Liver (tissue), 9 donors: ENCODE data around the gene PHF12. TPM values are rescaled to one million over a fixed set of nuclear protein-coding genes. Genes with fewer than 3 reads are reported as not detected.

Source experiments
- DNase-seq: peaks from one replicate; pipeline ENCODE4 v3.0.0-alpha.2; 2017; ENCODE audit warnings: low spot score
- H3K27ac ChIP-seq, 2 donors: one replicate each; pipeline ENCODE4 v1.7.0; 2013; ENCODE audit warnings: inconsistent platforms in 2 of 2, low read length in 2 of 2, control low read depth in 1 of 2, low read depth in 1 of 2, mild to moderate bottlenecking in 1 of 2
- H3K27me3 ChIP-seq, 4 donors: one replicate each; pipeline versions ENCODE4 v1.6.1 to v1.7.0; 2013; ENCODE audit warnings: low read length in 3 of 4, inconsistent platforms in 1 of 4, mild to moderate bottlenecking in 1 of 4, moderate library complexity in 1 of 4; ENCODE audit not compliant: control insufficient read depth in 4 of 4, insufficient read depth in 4 of 4
- H3K36me3 ChIP-seq, 4 donors: one replicate each; pipeline versions ENCODE4 v1.6.1 to v1.7.0; 2013; ENCODE audit warnings: low read length in 3 of 4, mild to moderate bottlenecking in 3 of 4, low read depth in 1 of 4, moderate library complexity in 1 of 4; ENCODE audit not compliant: control insufficient read depth in 4 of 4, insufficient read depth in 3 of 4
- H3K4me1 ChIP-seq, 4 donors: one replicate each; pipeline versions ENCODE4 v1.6.1 to v1.7.0; 2013; ENCODE audit warnings: low read length in 3 of 4, mild to moderate bottlenecking in 3 of 4, moderate library complexity in 1 of 4; ENCODE audit not compliant: control insufficient read depth in 4 of 4, insufficient read depth in 4 of 4
- H3K4me3 ChIP-seq, 3 donors: one replicate each; pipeline versions ENCODE4 v1.6.1 to v1.7.0; 2013; ENCODE audit warnings: low read length in 3 of 3, control low read depth in 1 of 3, low read depth in 1 of 3, mild to moderate bottlenecking in 1 of 3
- H3K9ac ChIP-seq, 2 donors: one replicate each; pipeline ENCODE4 v1.7.0; 2013; ENCODE audit warnings: low read length in 2 of 2, mild to moderate bottlenecking in 2 of 2, moderate library complexity in 2 of 2, control low read depth in 1 of 2, low read depth in 1 of 2
- H3K9me3 ChIP-seq, 4 donors: one replicate each; pipeline versions ENCODE4 v1.6.1 to v1.7.0; 2013; ENCODE audit warnings: low read length in 3 of 4; ENCODE audit not compliant: control insufficient read depth in 4 of 4
- EGR1 ChIP-seq, 2 donors: IDR thresholded peaks; 2 replicates each; pipeline ENCODE4 v1.6.1; 2016 to 2018; ENCODE audit warnings: antibody characterized with exemption in 2 of 2, low read depth in 2 of 2
- FOXA1 ChIP-seq: IDR thresholded peaks from 2 replicates; pipeline ENCODE4 v1.6.1; 2016; ENCODE audit warnings: antibody characterized with exemption
- FOXA2 ChIP-seq: IDR thresholded peaks from 2 replicates; pipeline ENCODE4 v1.6.1; 2016; ENCODE audit warnings: antibody characterized with exemption
- GABPA ChIP-seq, 2 donors: IDR thresholded peaks in 1 of 2; conservative IDR thresholded peaks in 1 of 2; 2 replicates each; pipeline ENCODE4 v1.6.1; 2016; ENCODE audit warnings: antibody characterized with exemption in 2 of 2, mild to moderate bottlenecking in 1 of 2, moderate library complexity in 1 of 2
- HNF4A ChIP-seq, 2 donors: conservative IDR thresholded peaks; 2 replicates each; pipeline ENCODE4 v1.6.1; 2016; ENCODE audit warnings: antibody characterized with exemption in 2 of 2, mild to moderate bottlenecking in 2 of 2
- HNF4G ChIP-seq: IDR thresholded peaks from 2 replicates; pipeline ENCODE4 v1.6.1; 2016; ENCODE audit warnings: antibody characterized with exemption
- JUND ChIP-seq, 2 donors: IDR thresholded peaks; 2 replicates each; pipeline ENCODE4 v1.6.1; 2016; ENCODE audit warnings: antibody characterized with exemption in 2 of 2
- NR2F2 ChIP-seq: IDR thresholded peaks from 2 replicates; pipeline ENCODE4 v1.6.1; 2016; ENCODE audit warnings: antibody characterized with exemption
- RAD21 ChIP-seq, 2 donors: IDR thresholded peaks; 2 replicates each; pipeline ENCODE4 v1.6.1; 2016; ENCODE audit warnings: antibody characterized with exemption in 2 of 2, mild to moderate bottlenecking in 2 of 2
- RXRA ChIP-seq, 2 donors: IDR thresholded peaks; 2 replicates each; pipeline ENCODE4 v1.6.1; 2017 to 2018; ENCODE audit warnings: antibody characterized with exemption in 2 of 2, mild to moderate bottlenecking in 1 of 2
- SP1 ChIP-seq: IDR thresholded peaks from 2 replicates; pipeline ENCODE4 v1.6.1; 2018; ENCODE audit warnings: antibody characterized with exemption, mild to moderate bottlenecking
- TAF1 ChIP-seq: conservative IDR thresholded peaks from 2 replicates; pipeline ENCODE4 v1.6.1; 2016; ENCODE audit warnings: antibody characterized with exemption, mild to moderate bottlenecking
- YY1 ChIP-seq: IDR thresholded peaks from 2 replicates; pipeline ENCODE4 v1.6.1; 2016; ENCODE audit warnings: antibody characterized with exemption, mild to moderate bottlenecking
- WGBS: extraction: QIAGEN DNeasy Blood & Tissue Kit; methylation state at CpG from one replicate; pipeline ENCODE4 v1.1.7; 2013; 5-methylcytosine and 5-hydroxymethylcytosine counted together
- polyA plus RNA-seq, 2 donors: library from polyadenylated mRNA; stranded (reverse) in 1 of 2; unstranded in 1 of 2; fragments of 200-250 nt in 1 of 2; fragments of >200 nt in 1 of 2; fragmentation: Nextera tagmentation in 1 of 2; extraction: Ambion mirVana in 1 of 2; gene quantifications; one replicate each; pipeline versions ENCODE4 v1.2.1 to v1.2.3, GENCODE V29; 2013 to 2015
- total RNA-seq, 2 donors: library from RNA; depleted of rRNA; stranded (reverse); fragments of >200 nt; gene quantifications; one replicate each; pipeline ENCODE4 v1.2.3, GENCODE V29; 2014
- TF ChIP-seq, protein P1 (sequence below): IDR thresholded peaks from 2 replicates; pipeline ENCODE4 v1.6.1; 2016; ENCODE audit warnings: antibody characterized with exemption
- TF ChIP-seq, protein P2 (sequence below): IDR thresholded peaks from 2 replicates; pipeline ENCODE4 v1.6.1; 2016; ENCODE audit warnings: antibody characterized with exemption
- TF ChIP-seq, protein P3 (sequence below): IDR thresholded peaks from 2 replicates; pipeline ENCODE4 v1.6.1; 2016; ENCODE audit warnings: antibody characterized with exemption
- TF ChIP-seq, protein P4 (sequence below): fragments of 150-350 bp; IDR thresholded peaks from 2 replicates; pipeline ENCODE4 v1.5.1; 2017; ENCODE audit warnings: improper control_type of control experiment, low read depth, low read length; ENCODE audit not compliant: missing input control
- TF ChIP-seq, protein P5 (sequence below): IDR thresholded peaks from 2 replicates; pipeline ENCODE4 v1.6.1; 2016; ENCODE audit warnings: antibody characterized with exemption, mild to moderate bottlenecking
- donor health status: healthy.
- donor health status: healthy.
- donor health status: healthy.
- donor health status: healthy.
- donor health status: healthy.

PHF12 gene
- total and polyA plus RNA-seq, 4 donors: 4.3 to 21.3 (median 11.7) TPM

DNA sequence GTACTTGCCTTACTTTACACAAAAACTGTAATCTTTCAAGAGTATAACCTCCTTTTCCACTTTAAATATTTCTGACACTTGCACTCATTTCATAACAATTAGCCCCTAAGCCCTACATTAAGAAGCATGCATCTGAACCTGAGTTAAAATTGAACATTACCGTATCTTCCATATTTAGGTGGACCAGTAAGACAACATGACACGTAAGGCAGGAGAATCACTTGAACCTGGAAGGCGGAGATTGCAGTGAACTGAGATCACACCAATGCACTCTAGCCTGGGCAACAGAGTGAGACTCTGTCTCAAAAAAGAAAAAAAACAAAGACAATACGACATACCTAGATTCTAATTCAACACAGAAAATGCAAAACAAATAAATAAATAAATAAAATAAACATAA, 7.0 kb downstream of the PHF12 start:
- no peak for DNase-seq
- H3K4me3 ChIP-seq: no peak overlapping the region
- TF ChIP-seq SP1: no peak
- TF ChIP-seq RAD21 (IDR thresholded peaks at IDR 0.05): no peak
- no peak for TF ChIP-seq RXRA (IDR thresholded peaks at IDR 0.05)
- TF ChIP-seq JUND (IDR thresholded peaks at IDR 0.05): no peak
- no peak for TF ChIP-seq HNF4A (conservative IDR thresholded peaks at IDR 0.05)
- no peak for TF ChIP-seq NR2F2
- TF ChIP-seq, protein P1, sequence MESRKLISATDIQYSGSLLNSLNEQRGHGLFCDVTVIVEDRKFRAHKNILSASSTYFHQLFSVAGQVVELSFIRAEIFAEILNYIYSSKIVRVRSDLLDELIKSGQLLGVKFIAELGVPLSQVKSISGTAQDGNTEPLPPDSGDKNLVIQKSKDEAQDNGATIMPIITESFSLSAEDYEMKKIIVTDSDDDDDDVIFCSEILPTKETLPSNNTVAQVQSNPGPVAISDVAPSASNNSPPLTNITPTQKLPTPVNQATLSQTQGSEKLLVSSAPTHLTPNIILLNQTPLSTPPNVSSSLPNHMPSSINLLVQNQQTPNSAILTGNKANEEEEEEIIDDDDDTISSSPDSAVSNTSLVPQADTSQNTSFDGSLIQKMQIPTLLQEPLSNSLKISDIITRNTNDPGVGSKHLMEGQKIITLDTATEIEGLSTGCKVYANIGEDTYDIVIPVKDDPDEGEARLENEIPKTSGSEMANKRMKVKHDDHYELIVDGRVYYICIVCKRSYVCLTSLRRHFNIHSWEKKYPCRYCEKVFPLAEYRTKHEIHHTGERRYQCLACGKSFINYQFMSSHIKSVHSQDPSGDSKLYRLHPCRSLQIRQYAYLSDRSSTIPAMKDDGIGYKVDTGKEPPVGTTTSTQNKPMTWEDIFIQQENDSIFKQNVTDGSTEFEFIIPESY: no peak
- TF ChIP-seq, protein P2, sequence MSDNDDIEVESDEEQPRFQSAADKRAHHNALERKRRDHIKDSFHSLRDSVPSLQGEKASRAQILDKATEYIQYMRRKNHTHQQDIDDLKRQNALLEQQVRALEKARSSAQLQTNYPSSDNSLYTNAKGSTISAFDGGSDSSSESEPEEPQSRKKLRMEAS: no peak
- TF ChIP-seq, protein P3, sequence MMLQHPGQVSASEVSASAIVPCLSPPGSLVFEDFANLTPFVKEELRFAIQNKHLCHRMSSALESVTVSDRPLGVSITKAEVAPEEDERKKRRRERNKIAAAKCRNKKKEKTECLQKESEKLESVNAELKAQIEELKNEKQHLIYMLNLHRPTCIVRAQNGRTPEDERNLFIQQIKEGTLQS: no peak
- TF ChIP-seq HNF4G: no peak
- TF ChIP-seq TAF1: no peak
- TF ChIP-seq EGR1 (IDR thresholded peaks at IDR 0.05; ENCODE audit: low read depth in 2 of 2): no peak
- no peak for TF ChIP-seq YY1
- TF ChIP-seq, protein P4, sequence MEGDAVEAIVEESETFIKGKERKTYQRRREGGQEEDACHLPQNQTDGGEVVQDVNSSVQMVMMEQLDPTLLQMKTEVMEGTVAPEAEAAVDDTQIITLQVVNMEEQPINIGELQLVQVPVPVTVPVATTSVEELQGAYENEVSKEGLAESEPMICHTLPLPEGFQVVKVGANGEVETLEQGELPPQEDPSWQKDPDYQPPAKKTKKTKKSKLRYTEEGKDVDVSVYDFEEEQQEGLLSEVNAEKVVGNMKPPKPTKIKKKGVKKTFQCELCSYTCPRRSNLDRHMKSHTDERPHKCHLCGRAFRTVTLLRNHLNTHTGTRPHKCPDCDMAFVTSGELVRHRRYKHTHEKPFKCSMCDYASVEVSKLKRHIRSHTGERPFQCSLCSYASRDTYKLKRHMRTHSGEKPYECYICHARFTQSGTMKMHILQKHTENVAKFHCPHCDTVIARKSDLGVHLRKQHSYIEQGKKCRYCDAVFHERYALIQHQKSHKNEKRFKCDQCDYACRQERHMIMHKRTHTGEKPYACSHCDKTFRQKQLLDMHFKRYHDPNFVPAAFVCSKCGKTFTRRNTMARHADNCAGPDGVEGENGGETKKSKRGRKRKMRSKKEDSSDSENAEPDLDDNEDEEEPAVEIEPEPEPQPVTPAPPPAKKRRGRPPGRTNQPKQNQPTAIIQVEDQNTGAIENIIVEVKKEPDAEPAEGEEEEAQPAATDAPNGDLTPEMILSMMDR: no peak
- no peak for TF ChIP-seq FOXA2
- H3K36me3 ChIP-seq: peaks cover 0 to 3% (median 1%) of the 10 kb centered on the region in 4 donors
- no peak overlapping the region for H3K27ac ChIP-seq
- no peak overlapping the region for H3K9ac ChIP-seq
- no peaks in the 10 kb centered on the region for H3K27me3 ChIP-seq
- H3K9me3 ChIP-seq: no peaks in the 10 kb centered on the region
- peaks cover 7 to 34% (median 29%) of the 10 kb centered on the region in 4 donors for H3K4me1 ChIP-seq
- WGBS: 94% methylated on average over 4 of the region's 4 CpGs

DNA sequence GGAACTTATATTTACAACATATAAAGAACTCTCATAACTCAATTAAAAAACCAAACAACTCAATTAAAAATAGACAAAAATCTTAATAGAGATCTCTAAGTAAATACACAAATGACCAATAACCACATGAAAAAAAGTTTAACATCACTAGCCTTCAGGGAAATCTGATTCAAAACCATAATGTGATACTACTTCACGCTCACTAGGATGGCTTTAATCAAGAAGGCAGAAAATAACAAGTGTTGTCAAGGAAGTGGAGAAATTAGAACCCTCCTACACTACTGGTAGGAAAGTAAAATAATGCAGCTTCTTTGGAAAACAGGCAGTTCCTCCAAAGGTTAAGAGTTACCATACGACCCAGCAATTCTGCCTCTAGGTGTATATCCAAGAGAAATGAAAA, 8.4 kb downstream of the PHF12 start:
- Histone ChIP-seq H3K36me3 (peaks cover 0 to 7% (median 2%) of the 10 kb centered on the region in 4 donors), H3K4me1 (peaks cover 11 to 38% (median 29%) of the 10 kb centered on the region in 4 donors), H3K9ac (no peak overlapping the region), H3K9me3 (no peaks in the 10 kb centered on the region), H3K27me3 (no peaks in the 10 kb centered on the region), H3K27ac (no peak overlapping the region), H3K4me3 (no peak overlapping the region)
- no peak for DNase-seq
- TF ChIP-seq, protein P1: no peak
- TF ChIP-seq GABPA (IDR thresholded peaks at IDR 0.05 in 1 of 2, conservative IDR thresholded peaks at IDR 0.05 in 1 of 2): no peak
- TF ChIP-seq, protein P5, sequence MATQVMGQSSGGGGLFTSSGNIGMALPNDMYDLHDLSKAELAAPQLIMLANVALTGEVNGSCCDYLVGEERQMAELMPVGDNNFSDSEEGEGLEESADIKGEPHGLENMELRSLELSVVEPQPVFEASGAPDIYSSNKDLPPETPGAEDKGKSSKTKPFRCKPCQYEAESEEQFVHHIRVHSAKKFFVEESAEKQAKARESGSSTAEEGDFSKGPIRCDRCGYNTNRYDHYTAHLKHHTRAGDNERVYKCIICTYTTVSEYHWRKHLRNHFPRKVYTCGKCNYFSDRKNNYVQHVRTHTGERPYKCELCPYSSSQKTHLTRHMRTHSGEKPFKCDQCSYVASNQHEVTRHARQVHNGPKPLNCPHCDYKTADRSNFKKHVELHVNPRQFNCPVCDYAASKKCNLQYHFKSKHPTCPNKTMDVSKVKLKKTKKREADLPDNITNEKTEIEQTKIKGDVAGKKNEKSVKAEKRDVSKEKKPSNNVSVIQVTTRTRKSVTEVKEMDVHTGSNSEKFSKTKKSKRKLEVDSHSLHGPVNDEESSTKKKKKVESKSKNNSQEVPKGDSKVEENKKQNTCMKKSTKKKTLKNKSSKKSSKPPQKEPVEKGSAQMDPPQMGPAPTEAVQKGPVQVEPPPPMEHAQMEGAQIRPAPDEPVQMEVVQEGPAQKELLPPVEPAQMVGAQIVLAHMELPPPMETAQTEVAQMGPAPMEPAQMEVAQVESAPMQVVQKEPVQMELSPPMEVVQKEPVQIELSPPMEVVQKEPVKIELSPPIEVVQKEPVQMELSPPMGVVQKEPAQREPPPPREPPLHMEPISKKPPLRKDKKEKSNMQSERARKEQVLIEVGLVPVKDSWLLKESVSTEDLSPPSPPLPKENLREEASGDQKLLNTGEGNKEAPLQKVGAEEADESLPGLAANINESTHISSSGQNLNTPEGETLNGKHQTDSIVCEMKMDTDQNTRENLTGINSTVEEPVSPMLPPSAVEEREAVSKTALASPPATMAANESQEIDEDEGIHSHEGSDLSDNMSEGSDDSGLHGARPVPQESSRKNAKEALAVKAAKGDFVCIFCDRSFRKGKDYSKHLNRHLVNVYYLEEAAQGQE: no peak
- TF ChIP-seq HNF4G: no peak
- no peak for TF ChIP-seq RAD21 (IDR thresholded peaks at IDR 0.05)
- TF ChIP-seq, protein P3: no peak
- no peak for TF ChIP-seq FOXA1
- TF ChIP-seq, protein P2: no peak
- TF ChIP-seq FOXA2: no peak
- 96% methylated on average over 2 of the region's 2 CpGs for WGBS
